ENCODE measurements around the gene ESPNL. TPM values are rescaled to one million over a fixed set of nuclear protein-coding genes. Genes with fewer than 3 reads are reported as not detected.

Gene ESPNL
- total and polyA plus RNA-seq, 4 donors: 0.08 to 0.59 (median 0.35) TPM

DNA sequence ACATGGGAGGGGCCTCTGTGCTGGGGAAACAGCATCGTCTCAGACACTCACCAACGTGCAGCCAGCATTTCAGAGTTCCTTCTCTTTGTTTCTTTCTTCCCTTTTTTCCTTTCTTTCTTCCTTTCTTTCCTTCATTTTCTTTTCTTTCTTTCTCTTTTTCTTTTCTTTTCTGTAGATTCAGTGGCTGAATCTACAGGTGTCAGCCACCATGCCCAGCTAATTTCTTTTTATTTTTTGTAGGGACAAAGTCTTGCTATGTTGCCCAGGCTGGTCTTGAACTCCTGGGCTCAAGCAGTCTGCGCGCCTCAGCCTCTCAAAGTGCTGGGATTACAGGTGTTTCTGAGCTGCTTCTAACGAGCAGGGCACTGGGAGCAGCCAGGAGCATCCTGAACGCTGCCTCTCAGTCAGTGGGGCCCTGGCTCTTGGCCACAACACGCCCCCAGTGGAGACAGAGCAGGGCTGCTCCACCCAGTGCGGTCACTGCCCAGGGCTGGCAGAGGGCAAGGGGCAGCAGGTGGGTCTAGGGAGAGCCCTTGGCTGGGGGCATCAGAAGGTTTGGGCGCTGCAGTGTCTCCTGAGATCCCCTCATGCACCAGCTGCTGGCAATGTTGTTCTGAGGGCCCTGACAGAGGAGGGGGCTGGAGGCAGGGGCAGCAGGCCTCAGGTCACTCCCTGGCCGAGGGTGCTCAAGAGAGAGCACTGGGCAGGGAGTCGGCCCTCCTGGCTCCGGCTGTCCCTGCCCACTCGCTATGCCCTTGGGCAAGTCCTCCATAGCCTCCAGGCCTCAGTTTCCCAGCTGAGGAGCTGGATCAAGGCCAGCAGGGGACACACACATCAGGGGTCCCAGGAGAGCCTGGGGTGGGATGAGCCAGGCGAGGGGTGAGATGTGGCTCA lies 33.6 kb downstream of the ESPNL start (continued):
- no peak for TF ChIP-seq RAD21 (IDR thresholded peaks at IDR 0.05)

DNA sequence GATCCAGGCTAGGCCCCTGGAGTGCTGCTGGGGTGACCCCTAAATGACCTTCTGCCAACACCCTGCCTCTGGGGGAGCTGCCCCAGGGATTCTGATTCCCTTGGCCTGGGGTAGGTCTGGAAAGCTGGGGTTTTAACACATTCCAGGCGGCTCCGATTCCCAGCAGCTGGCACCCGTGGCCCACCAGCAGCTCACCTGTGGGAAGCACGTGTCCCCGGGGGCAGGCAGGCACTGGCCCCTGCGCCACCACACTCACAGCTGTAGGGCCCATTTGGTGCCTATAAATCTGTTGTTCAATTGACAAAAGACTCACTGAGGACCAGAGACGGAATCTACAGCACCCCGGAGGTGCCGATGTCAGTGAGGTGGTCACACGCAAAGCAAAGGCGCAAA lies 34.2 kb downstream of the ESPNL start:
- 95% methylated on average over 11 of the region's 11 CpGs for WGBS
- no peaks in the 10 kb centered on the region for H3K36me3 ChIP-seq (ENCODE audit: control insufficient read depth in 4 of 4, insufficient read depth in 3 of 4, low read depth in 1 of 4, low read length in 3 of 4)
- no peaks in the 10 kb centered on the region for H3K9me3 ChIP-seq (ENCODE audit: control insufficient read depth in 4 of 4, low read length in 3 of 4)
- no peak overlapping the region for H3K27ac ChIP-seq (ENCODE audit: low read depth in 1 of 2, low read length in 2 of 2)
- H3K9ac ChIP-seq (ENCODE audit: low read depth in 1 of 2, low read length in 2 of 2): no peak overlapping the region
- no peak overlapping the region for H3K4me3 ChIP-seq (ENCODE audit: low read depth in 1 of 3, low read length in 3 of 3)
- no peak for DNase-seq (ENCODE audit: low spot score)
- TF ChIP-seq JUND (IDR thresholded peaks at IDR 0.05): no peak
- TF ChIP-seq, protein P1, sequence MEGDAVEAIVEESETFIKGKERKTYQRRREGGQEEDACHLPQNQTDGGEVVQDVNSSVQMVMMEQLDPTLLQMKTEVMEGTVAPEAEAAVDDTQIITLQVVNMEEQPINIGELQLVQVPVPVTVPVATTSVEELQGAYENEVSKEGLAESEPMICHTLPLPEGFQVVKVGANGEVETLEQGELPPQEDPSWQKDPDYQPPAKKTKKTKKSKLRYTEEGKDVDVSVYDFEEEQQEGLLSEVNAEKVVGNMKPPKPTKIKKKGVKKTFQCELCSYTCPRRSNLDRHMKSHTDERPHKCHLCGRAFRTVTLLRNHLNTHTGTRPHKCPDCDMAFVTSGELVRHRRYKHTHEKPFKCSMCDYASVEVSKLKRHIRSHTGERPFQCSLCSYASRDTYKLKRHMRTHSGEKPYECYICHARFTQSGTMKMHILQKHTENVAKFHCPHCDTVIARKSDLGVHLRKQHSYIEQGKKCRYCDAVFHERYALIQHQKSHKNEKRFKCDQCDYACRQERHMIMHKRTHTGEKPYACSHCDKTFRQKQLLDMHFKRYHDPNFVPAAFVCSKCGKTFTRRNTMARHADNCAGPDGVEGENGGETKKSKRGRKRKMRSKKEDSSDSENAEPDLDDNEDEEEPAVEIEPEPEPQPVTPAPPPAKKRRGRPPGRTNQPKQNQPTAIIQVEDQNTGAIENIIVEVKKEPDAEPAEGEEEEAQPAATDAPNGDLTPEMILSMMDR (IDR thresholded peaks at IDR 0.05; ENCODE audit: low read depth, low read length, missing input control): no peak
- TF ChIP-seq, protein P2, sequence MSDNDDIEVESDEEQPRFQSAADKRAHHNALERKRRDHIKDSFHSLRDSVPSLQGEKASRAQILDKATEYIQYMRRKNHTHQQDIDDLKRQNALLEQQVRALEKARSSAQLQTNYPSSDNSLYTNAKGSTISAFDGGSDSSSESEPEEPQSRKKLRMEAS (IDR thresholded peaks at IDR 0.05): no peak
- no peaks in the 10 kb centered on the region for H3K27me3 ChIP-seq (ENCODE audit: control insufficient read depth in 4 of 4, insufficient read depth in 4 of 4, low read length in 3 of 4)
- H3K4me1 ChIP-seq (ENCODE audit: control insufficient read depth in 4 of 4, insufficient read depth in 4 of 4, low read length in 3 of 4): peaks cover 0 to 8% (median 2%) of the 10 kb centered on the region in 4 donors

DNA sequence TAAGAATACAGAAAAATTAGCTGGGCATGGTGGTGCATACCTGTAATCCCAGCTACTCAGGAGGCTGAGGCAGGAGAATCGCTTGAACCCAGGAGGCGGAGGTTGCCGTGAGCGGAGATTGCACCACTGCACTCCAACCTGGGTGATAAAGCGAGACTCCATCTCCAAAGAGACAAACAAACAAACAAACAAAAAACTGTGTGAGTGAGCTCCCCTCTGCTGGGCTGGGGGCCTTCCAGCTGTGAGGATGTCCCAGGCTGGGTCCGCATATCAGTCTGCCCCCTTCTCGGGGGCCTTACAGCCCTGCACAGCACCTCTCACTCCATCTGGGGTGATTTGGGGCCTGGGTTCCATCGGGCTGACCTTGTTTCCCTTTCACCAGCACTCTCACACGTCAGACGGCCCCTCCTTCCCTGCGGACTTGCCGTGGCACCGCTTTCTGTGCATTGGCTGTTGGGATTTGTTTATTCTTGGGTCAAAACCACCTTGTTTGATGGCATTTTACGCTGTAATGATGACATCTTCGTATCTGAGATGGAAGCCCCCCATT lies 35.5 kb downstream of the ESPNL start:
- H3K9me3 ChIP-seq (ENCODE audit: control insufficient read depth in 4 of 4, low read length in 3 of 4): no peaks in the 10 kb centered on the region
- H3K9ac ChIP-seq (ENCODE audit: low read depth in 1 of 2, low read length in 2 of 2): no peak overlapping the region
- TF ChIP-seq JUND (IDR thresholded peaks at IDR 0.05): no peak
- TF ChIP-seq RAD21 (IDR thresholded peaks at IDR 0.05): no peak
- TF ChIP-seq SP1 (IDR thresholded peaks at IDR 0.05): no peak
- no peak for TF ChIP-seq NR2F2 (IDR thresholded peaks at IDR 0.05)
- TF ChIP-seq GABPA (IDR thresholded peaks at IDR 0.05 in 1 of 2, conservative IDR thresholded peaks at IDR 0.05 in 1 of 2): no peak
- no peak overlapping the region for H3K27ac ChIP-seq (ENCODE audit: low read depth in 1 of 2, low read length in 2 of 2)
- DNase-seq (ENCODE audit: low spot score): no peak
- H3K27me3 ChIP-seq (ENCODE audit: control insufficient read depth in 4 of 4, insufficient read depth in 4 of 4, low read length in 3 of 4): no peaks in the 10 kb centered on the region
- no peaks in the 10 kb centered on the region for H3K36me3 ChIP-seq (ENCODE audit: control insufficient read depth in 4 of 4, insufficient read depth in 3 of 4, low read depth in 1 of 4, low read length in 3 of 4)
- H3K4me3 ChIP-seq (ENCODE audit: low read depth in 1 of 3, low read length in 3 of 3): no peak overlapping the region
- peaks cover 0 to 8% (median 2%) of the 10 kb centered on the region in 4 donors for H3K4me1 ChIP-seq (ENCODE audit: control insufficient read depth in 4 of 4, insufficient read depth in 4 of 4, low read length in 3 of 4)
- 91% methylated on average over 15 of the region's 15 CpGs for WGBS

DNA sequence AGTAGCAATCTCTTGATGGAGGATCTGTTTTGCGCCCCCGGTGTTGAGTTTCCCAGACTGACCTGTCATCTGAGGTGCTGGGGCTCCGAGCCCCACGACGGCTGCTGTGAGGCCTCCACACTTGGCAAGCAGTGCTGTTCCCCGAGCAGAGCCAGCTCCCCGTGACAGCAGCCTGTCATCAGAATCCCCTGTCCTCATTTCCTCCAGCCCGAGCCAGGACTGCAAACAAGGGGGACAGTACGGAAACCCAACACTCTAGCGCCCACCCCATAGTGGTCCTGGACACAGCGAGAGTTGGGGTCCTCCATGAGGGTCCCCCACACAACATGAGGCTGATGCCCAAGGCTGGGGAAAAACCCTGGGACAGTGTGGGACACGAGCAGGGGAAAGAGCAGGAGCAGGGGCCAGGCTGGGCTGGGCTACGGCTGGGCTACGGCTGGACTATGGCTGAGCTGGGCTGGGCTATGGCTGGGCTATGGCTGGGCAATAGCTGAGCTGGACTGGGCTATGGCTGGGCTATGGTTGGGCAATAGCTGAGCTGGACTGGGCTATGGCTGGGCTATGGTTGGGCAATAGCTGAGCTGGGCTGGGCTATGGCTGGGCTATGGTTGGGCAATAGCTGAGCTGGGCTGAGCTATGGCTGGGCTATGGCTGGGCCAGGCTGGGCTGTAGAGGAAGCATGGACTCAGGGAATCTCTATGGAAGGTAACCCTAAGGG lies 36.8 kb downstream of the ESPNL start:
- Histone ChIP-seq H3K4me1 (ENCODE audit: control insufficient read depth in 4 of 4, insufficient read depth in 4 of 4, low read length in 3 of 4) (peaks cover 0 to 8% (median 2%) of the 10 kb centered on the region in 4 donors), H3K9ac (ENCODE audit: low read depth in 1 of 2, low read length in 2 of 2) (no peak overlapping the region), H3K36me3 (ENCODE audit: control insufficient read depth in 4 of 4, insufficient read depth in 3 of 4, low read depth in 1 of 4, low read length in 3 of 4) (no peaks in the 10 kb centered on the region), H3K4me3 (ENCODE audit: low read depth in 1 of 3, low read length in 3 of 3) (no peak overlapping the region), H3K9me3 (ENCODE audit: control insufficient read depth in 4 of 4, low read length in 3 of 4) (no peaks in the 10 kb centered on the region), H3K27me3 (ENCODE audit: control insufficient read depth in 4 of 4, insufficient read depth in 4 of 4, low read length in 3 of 4) (no peaks in the 10 kb centered on the region), H3K27ac (ENCODE audit: low read depth in 1 of 2, low read length in 2 of 2) (peak overlapping the region; percentile 53 to 71)
- no peak for DNase-seq (ENCODE audit: low spot score)
- WGBS: 44% methylated on average over 14 of the region's 14 CpGs
- TF ChIP-seq FOXA1 (IDR thresholded peaks at IDR 0.05) (peak; percentile 18), EGR1 (IDR thresholded peaks at IDR 0.05; ENCODE audit: low read depth in 2 of 2) (no peak), JUND (IDR thresholded peaks at IDR 0.05) (peak in 1 of 2 donors; percentile 52), TAF1 (conservative IDR thresholded peaks at IDR 0.05) (no peak), SP1 (IDR thresholded peaks at IDR 0.05) (peak; percentile 73), RXRA (IDR thresholded peaks at IDR 0.05) (peak; percentile 22 to 78), YY1 (IDR thresholded peaks at IDR 0.05) (peak; percentile 96), HNF4A (conservative IDR thresholded peaks at IDR 0.05) (peak; percentile 51 to 79), RAD21 (IDR thresholded peaks at IDR 0.05) (peak in 1 of 2 donors; percentile 64), HNF4G (IDR thresholded peaks at IDR 0.05) (no peak)
- TF ChIP-seq, protein P3, sequence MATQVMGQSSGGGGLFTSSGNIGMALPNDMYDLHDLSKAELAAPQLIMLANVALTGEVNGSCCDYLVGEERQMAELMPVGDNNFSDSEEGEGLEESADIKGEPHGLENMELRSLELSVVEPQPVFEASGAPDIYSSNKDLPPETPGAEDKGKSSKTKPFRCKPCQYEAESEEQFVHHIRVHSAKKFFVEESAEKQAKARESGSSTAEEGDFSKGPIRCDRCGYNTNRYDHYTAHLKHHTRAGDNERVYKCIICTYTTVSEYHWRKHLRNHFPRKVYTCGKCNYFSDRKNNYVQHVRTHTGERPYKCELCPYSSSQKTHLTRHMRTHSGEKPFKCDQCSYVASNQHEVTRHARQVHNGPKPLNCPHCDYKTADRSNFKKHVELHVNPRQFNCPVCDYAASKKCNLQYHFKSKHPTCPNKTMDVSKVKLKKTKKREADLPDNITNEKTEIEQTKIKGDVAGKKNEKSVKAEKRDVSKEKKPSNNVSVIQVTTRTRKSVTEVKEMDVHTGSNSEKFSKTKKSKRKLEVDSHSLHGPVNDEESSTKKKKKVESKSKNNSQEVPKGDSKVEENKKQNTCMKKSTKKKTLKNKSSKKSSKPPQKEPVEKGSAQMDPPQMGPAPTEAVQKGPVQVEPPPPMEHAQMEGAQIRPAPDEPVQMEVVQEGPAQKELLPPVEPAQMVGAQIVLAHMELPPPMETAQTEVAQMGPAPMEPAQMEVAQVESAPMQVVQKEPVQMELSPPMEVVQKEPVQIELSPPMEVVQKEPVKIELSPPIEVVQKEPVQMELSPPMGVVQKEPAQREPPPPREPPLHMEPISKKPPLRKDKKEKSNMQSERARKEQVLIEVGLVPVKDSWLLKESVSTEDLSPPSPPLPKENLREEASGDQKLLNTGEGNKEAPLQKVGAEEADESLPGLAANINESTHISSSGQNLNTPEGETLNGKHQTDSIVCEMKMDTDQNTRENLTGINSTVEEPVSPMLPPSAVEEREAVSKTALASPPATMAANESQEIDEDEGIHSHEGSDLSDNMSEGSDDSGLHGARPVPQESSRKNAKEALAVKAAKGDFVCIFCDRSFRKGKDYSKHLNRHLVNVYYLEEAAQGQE (IDR thresholded peaks at IDR 0.05): peak; percentile 84
